Spleen (tissue), 7 donors: Measurements from ENCODE around the gene CEP112.

Source experiments
- CTCF ChIP-seq, 11 experiments: fragments of 200-600 bp in 7 of 11; fragments of 450-650 bp in 4 of 11; sonication (generic) in 4 of 11; IDR thresholded peaks in 8 of 11; conservative IDR thresholded peaks in 3 of 11; 1 replicate in 7 of 11; 2 replicates in 4 of 11; pipeline versions ENCODE4 v1.4.0 to v1.8.0; 2016 to 2021; ENCODE audit warnings: antibody characterized with exemption in 11 of 11, inconsistent platforms in 4 of 11, mild to moderate bottlenecking in 1 of 11
- POLR2A ChIP-seq, 3 donors: fragments of 450-650 bp; IDR thresholded peaks; one replicate each; pipeline ENCODE4 v1.5.1; 2017; ENCODE audit warnings: antibody characterized with exemption in 3 of 3, mild to moderate bottlenecking in 1 of 3
- POLR2AphosphoS5 ChIP-seq, 3 donors: sonication (generic); formaldehyde crosslinking; IDR thresholded peaks; one replicate each; pipeline ENCODE4 v1.5.1; 2017; ENCODE audit warnings: antibody characterized with exemption in 3 of 3
- donor health status: DM: no; HTN: no; CAD: no; lungs with moderate emphysema.
- donor health status: DM: no; HTN: no; CAD: no.
- donor health status: DM: no; HTN: no; CAD: no.

GRCh38 chr17:65586899-65587298, 605.0 kb downstream of the CEP112 start:
- TF ChIP-seq CTCF (IDR thresholded peaks at IDR 0.05 in 8 of 11, conservative IDR thresholded peaks at IDR 0.05 in 3 of 11) = no peak
- TF ChIP-seq POLR2A (IDR thresholded peaks at IDR 0.05) = no peak
- no peak for TF ChIP-seq POLR2AphosphoS5 (IDR thresholded peaks at IDR 0.05)
